Activated CD8-positive, alpha-beta memory T cell treated with anti-CD3 and anti-CD28 coated beads, Interleukin-2, amount 50 U/mL, for 1 hour (primary cell): ENCODE measurements around the gene ACOXL.

Experiments
- DNase-seq: peaks from one replicate; pipeline ENCODE4 v3.0.0-alpha.2; 2020; ENCODE audit errors: extremely low read depth

Gene ACOXL

GRCh38 chr2:110977403-110977802 is 245.0 kb downstream of the ACOXL start:
- no peak for DNase-seq

GRCh38 chr2:110978148-110978547 is 245.8 kb downstream of the ACOXL start:
- no peak for DNase-seq

GRCh38 chr2:110978756-110979470 is 246.5 kb downstream of the ACOXL start:
- no peak for DNase-seq

- no peak for DNase-seq
These were observed 247.3 kb downstream of the ACOXL start for GRCh38 chr2:110979471-110980338.

GRCh38 chr2:110980339-110981062 is 248.1 kb downstream of the ACOXL start:
- DNase-seq = no peak

GRCh38 chr2:110983133-110983532 is 250.8 kb downstream of the ACOXL start:
- no peak for DNase-seq

GRCh38 chr2:110984694-110985490 is 252.5 kb downstream of the ACOXL start:
- DNase-seq = no peak

GRCh38 chr2:110990440-110990839 is 258.1 kb downstream of the ACOXL start:
- no peak for DNase-seq

GRCh38 chr2:110991911-110992310 is 259.5 kb downstream of the ACOXL start:
- DNase-seq = no peak

- DNase-seq = no peak
These were observed 260.5 kb downstream of the ACOXL start for GRCh38 chr2:110992886-110993285.

GRCh38 chr2:110993557-110994231 is 261.3 kb downstream of the ACOXL start:
- no peak for DNase-seq

- DNase-seq = no peak
These were observed 262.0 kb downstream of the ACOXL start for GRCh38 chr2:110994250-110994961.

- DNase-seq = no peak
These were observed 263.5 kb downstream of the ACOXL start for GRCh38 chr2:110995911-110996310.

GRCh38 chr2:110997331-110998045 is 265.1 kb downstream of the ACOXL start:
- DNase-seq = no peak

- no peak for DNase-seq
These were observed 265.9 kb downstream of the ACOXL start for GRCh38 chr2:110998311-110998710.

- DNase-seq = no peak
These were observed 267.3 kb downstream of the ACOXL start for GRCh38 chr2:110999626-111000025.

- no peak for DNase-seq
These were observed 272.9 kb downstream of the ACOXL start for GRCh38 chr2:111005307-111005706.

- no peak for DNase-seq
These were observed 273.4 kb downstream of the ACOXL start for GRCh38 chr2:111005821-111006220.
